ENCODE results near the gene EYA2. TPM values are rescaled to one million over a fixed set of nuclear protein-coding genes. Genes with fewer than 3 reads are reported as not detected.

EYA2 gene
- total RNA-seq, 2 experiments from 2014 or later: not detected

GRCh38 chr20:46978951-46979491 is 84.4 kb downstream of the EYA2 start:
- POLR2A ChIA-PET: no interaction called here
- ATAC-seq: no peak
- intact Hi-C loops (cut with DNase I, micrococcal nuclease): no loop called here
- H3K27ac Mint-ChIP-seq: no peak overlapping the region
- H3K27me3 Mint-ChIP-seq: peaks cover 38% of the 10 kb centered on the region
- H3K4me1 Mint-ChIP-seq: peaks cover 7% of the 10 kb centered on the region
- H3K9me3 Mint-ChIP-seq (ENCODE audit: low read depth): peaks cover 12% of the 10 kb centered on the region
- DNase-seq: no peak
- H3K4me3 Mint-ChIP-seq: no peak overlapping the region
- CTCF ChIA-PET: no interaction called here
- H3K36me3 Mint-ChIP-seq (ENCODE audit: low read depth): no peaks in the 10 kb centered on the region

- ChIA-PET POLR2A (no interaction called here), CTCF (no interaction called here)
- peaks cover 12% of the 10 kb centered on the region for H3K9me3 Mint-ChIP-seq (ENCODE audit: low read depth)
- no peaks in the 10 kb centered on the region for H3K36me3 Mint-ChIP-seq (ENCODE audit: low read depth)
- H3K4me1 Mint-ChIP-seq: peaks cover 7% of the 10 kb centered on the region
- no peak overlapping the region for H3K4me3 Mint-ChIP-seq
- DNase-seq: no peak
- ATAC-seq: peak; percentile 26
- H3K27ac Mint-ChIP-seq: no peak overlapping the region
- intact Hi-C loops (cut with DNase I, micrococcal nuclease): no loop called here
- H3K27me3 Mint-ChIP-seq: peaks cover 40% of the 10 kb centered on the region
These were observed 85.1 kb downstream of the EYA2 start for GRCh38 chr20:46979603-46980241.

GRCh38 chr20:46981184-46981583 is 86.5 kb downstream of the EYA2 start:
- peaks cover 43% of the 10 kb centered on the region for H3K27me3 Mint-ChIP-seq

GRCh38 chr20:46983466-46983865 is 88.8 kb downstream of the EYA2 start:
- H3K4me3 Mint-ChIP-seq: no peak overlapping the region
- peaks cover 12% of the 10 kb centered on the region for H3K9me3 Mint-ChIP-seq (ENCODE audit: low read depth)
- no peak for ATAC-seq
- POLR2A ChIA-PET: no interaction called here
- DNase-seq: no peak
- H3K27ac Mint-ChIP-seq: no peak overlapping the region
- no peaks in the 10 kb centered on the region for H3K36me3 Mint-ChIP-seq (ENCODE audit: low read depth)
- CTCF ChIA-PET: no interaction called here
- H3K27me3 Mint-ChIP-seq: peaks cover 37% of the 10 kb centered on the region
- intact Hi-C loops (cut with DNase I, micrococcal nuclease): no loop called here
- peaks cover 7% of the 10 kb centered on the region for H3K4me1 Mint-ChIP-seq

More at GRCh38 chr20:46981184-46981583, 86.5 kb downstream of the EYA2 start:
- Mint-ChIP-seq H3K36me3 (ENCODE audit: low read depth) (no peaks in the 10 kb centered on the region), H3K4me3 (no peak overlapping the region), H3K9me3 (ENCODE audit: low read depth) (peaks cover 12% of the 10 kb centered on the region), H3K27ac (no peak overlapping the region), H3K4me1 (peaks cover 7% of the 10 kb centered on the region)
- POLR2A ChIA-PET: no interaction called here
- ATAC-seq (no peak), DNase-seq (no peak)
- CTCF ChIA-PET: no interaction called here
- intact Hi-C loops (cut with DNase I, micrococcal nuclease): no loop called here

- DNase-seq (no peak), ATAC-seq (no peak)
- intact Hi-C loops (cut with DNase I, micrococcal nuclease): no loop called here
- H3K9me3 Mint-ChIP-seq (ENCODE audit: low read depth): peaks cover 12% of the 10 kb centered on the region
- CTCF ChIA-PET: no interaction called here
- H3K4me1 Mint-ChIP-seq: peaks cover 6% of the 10 kb centered on the region
- H3K27ac Mint-ChIP-seq: no peak overlapping the region
- no peak overlapping the region for H3K4me3 Mint-ChIP-seq
- H3K36me3 Mint-ChIP-seq (ENCODE audit: low read depth): no peaks in the 10 kb centered on the region
- POLR2A ChIA-PET: no interaction called here
- peaks cover 35% of the 10 kb centered on the region for H3K27me3 Mint-ChIP-seq
These were observed 89.8 kb downstream of the EYA2 start for GRCh38 chr20:46984405-46984804.

GRCh38 chr20:46985250-46985649 is 90.6 kb downstream of the EYA2 start:
- H3K9me3 Mint-ChIP-seq (ENCODE audit: low read depth): peaks cover 12% of the 10 kb centered on the region
- ATAC-seq: no peak
- POLR2A ChIA-PET: no interaction called here

GRCh38 chr20:46985671-46986070 is 91.0 kb downstream of the EYA2 start:
- DNase-seq: no peak
- H3K9me3 Mint-ChIP-seq (ENCODE audit: low read depth): peaks cover 12% of the 10 kb centered on the region
- peaks cover 36% of the 10 kb centered on the region for H3K27me3 Mint-ChIP-seq
- H3K4me3 Mint-ChIP-seq: no peak overlapping the region
- ATAC-seq: no peak
- H3K36me3 Mint-ChIP-seq (ENCODE audit: low read depth): no peaks in the 10 kb centered on the region
- ChIA-PET CTCF (no interaction called here), POLR2A (no interaction called here)
- no peak overlapping the region for H3K27ac Mint-ChIP-seq
- peaks cover 8% of the 10 kb centered on the region for H3K4me1 Mint-ChIP-seq
- intact Hi-C loops (cut with DNase I, micrococcal nuclease): no loop called here

More at GRCh38 chr20:46985250-46985649, 90.6 kb downstream of the EYA2 start:
- H3K27ac Mint-ChIP-seq: no peak overlapping the region
- no peaks in the 10 kb centered on the region for H3K36me3 Mint-ChIP-seq (ENCODE audit: low read depth)
- CTCF ChIA-PET: no interaction called here
- H3K4me1 Mint-ChIP-seq: peaks cover 4% of the 10 kb centered on the region
- DNase-seq: no peak
- H3K27me3 Mint-ChIP-seq: peaks cover 35% of the 10 kb centered on the region
- intact Hi-C loops (cut with DNase I, micrococcal nuclease): no loop called here
- no peak overlapping the region for H3K4me3 Mint-ChIP-seq

GRCh38 chr20:46987001-46987400 is 92.4 kb downstream of the EYA2 start:
- Mint-ChIP-seq H3K9me3 (ENCODE audit: low read depth) (peaks cover 12% of the 10 kb centered on the region), H3K27ac (no peak overlapping the region), H3K36me3 (ENCODE audit: low read depth) (no peaks in the 10 kb centered on the region), H3K4me3 (no peak overlapping the region), H3K27me3 (peaks cover 44% of the 10 kb centered on the region), H3K4me1 (peaks cover 9% of the 10 kb centered on the region)
- ChIA-PET CTCF (no interaction called here), POLR2A (no interaction called here)
- intact Hi-C loops (cut with DNase I, micrococcal nuclease): no loop called here
- no peak for ATAC-seq
- DNase-seq: no peak

- Mint-ChIP-seq H3K4me3 (no peak overlapping the region), H3K4me1 (peaks cover 22% of the 10 kb centered on the region), H3K9me3 (ENCODE audit: low read depth) (no peaks in the 10 kb centered on the region), H3K27ac (peak overlapping the region; percentile 42), H3K27me3 (peaks cover 31% of the 10 kb centered on the region), H3K36me3 (ENCODE audit: low read depth) (no peaks in the 10 kb centered on the region)
- DNase-seq (peak; percentile 61), ATAC-seq (peak; percentile 58)
- POLR2A ChIA-PET: no interaction called here
- CTCF ChIA-PET: interaction anchor here (0.7 kb wide), 1 partner anchor 366 kb away, joined by 3 read pairs; the partner anchor contains the start of gene ZMYND8
- intact Hi-C loops (cut with DNase I, micrococcal nuclease): no loop called here
These were observed 95.5 kb downstream of the EYA2 start for GRCh38 chr20:46990017-46990595.

GRCh38 chr20:46990596-46991104 is 96.0 kb downstream of the EYA2 start:
- H3K36me3 Mint-ChIP-seq (ENCODE audit: low read depth): no peaks in the 10 kb centered on the region
- intact Hi-C loops (cut with DNase I, micrococcal nuclease): no loop called here
- ChIA-PET POLR2A (no interaction called here), CTCF (interaction anchor here (0.7 kb wide), 1 partner anchor 366 kb away, joined by 3 read pairs; the partner anchor contains the start of gene ZMYND8)
- no peak overlapping the region for H3K27ac Mint-ChIP-seq
- no peaks in the 10 kb centered on the region for H3K9me3 Mint-ChIP-seq (ENCODE audit: low read depth)
- DNase-seq (no peak), ATAC-seq (no peak)
- H3K4me3 Mint-ChIP-seq: no peak overlapping the region
- peaks cover 30% of the 10 kb centered on the region for H3K27me3 Mint-ChIP-seq
- H3K4me1 Mint-ChIP-seq: peaks cover 22% of the 10 kb centered on the region

GRCh38 chr20:46991168-46991567 is 96.5 kb downstream of the EYA2 start:
- peaks cover 22% of the 10 kb centered on the region for H3K4me1 Mint-ChIP-seq
- H3K9me3 Mint-ChIP-seq (ENCODE audit: low read depth): no peaks in the 10 kb centered on the region
- peaks cover 33% of the 10 kb centered on the region for H3K27me3 Mint-ChIP-seq
- no peak overlapping the region for H3K4me3 Mint-ChIP-seq
- DNase-seq (no peak), ATAC-seq (no peak)
- ChIA-PET POLR2A (no interaction called here), CTCF (no interaction called here)
- H3K36me3 Mint-ChIP-seq (ENCODE audit: low read depth): no peaks in the 10 kb centered on the region
- H3K27ac Mint-ChIP-seq: no peak overlapping the region
- intact Hi-C loops (cut with DNase I, micrococcal nuclease): no loop called here

All from activated CD4-positive, alpha-beta T cell treated with anti-CD3 and anti-CD28 coated beads for 36 hours (primary cell).